ENCODE data around the gene ASB2.
A peak's percentile ranks its signal among the peaks of the same experiment; 100 is the strongest.

Gene ASB2

GRCh38 chr14:93970965-93971634 is 5.3 kb downstream of the ASB2 start:
- ChIA-PET POLR2A (interaction anchor here (0.8 to 1.5 kb wide), 2 partner anchors 12 to 13 kb away, joined by 3 to 5 read pairs; no protein-coding TSS in a partner anchor), CTCF (interaction anchor here (0.6 to 30.4 kb wide), 16 partner anchors 8 to 116 kb away, joined by 3 to 632 read pairs (median 5); partner anchors contain the start of gene CCDC197)
- peak; percentile 52 to 85 (median 80) for DNase-seq
- Histone ChIP-seq H3K4me1 (ENCODE audit: control extremely low read depth in 1 of 4, control insufficient read depth in 4 of 4, insufficient read depth in 4 of 4, low read length in 3 of 4) (peaks cover 5 to 46% (median 36%) of the 10 kb centered on the region in 4 experiments), H3K4me3 (ENCODE audit: control insufficient read depth in 1 of 7, extremely low read depth in 1 of 7, insufficient read depth in 4 of 7, low read depth in 2 of 7, low read length in 6 of 7) (peak overlapping the region; percentile 44 to 86 (median 67)), H3K27ac (ENCODE audit: insufficient read depth in 1 of 2, low read depth in 1 of 2, low read length in 2 of 2, poor library complexity in 1 of 2, severe bottlenecking in 2 of 2) (peak overlapping the region in 1 of 2 experiments; percentile 27), H3K36me3 (ENCODE audit: control insufficient read depth in 4 of 4, insufficient read depth in 4 of 4, low read length in 3 of 4) (no peaks in the 10 kb centered on the region), H3K9me3 (ENCODE audit: control extremely low read depth in 1 of 5, control insufficient read depth in 4 of 5, insufficient read depth in 2 of 5, low read depth in 1 of 5, low read length in 4 of 5) (no peaks in the 10 kb centered on the region), H3K27me3 (replicated peaks in 2 of 5; ENCODE audit: control insufficient read depth in 4 of 5, insufficient read depth in 5 of 5, low read length in 4 of 5) (peaks cover 0 to 2% (median 0%) of the 10 kb centered on the region in 5 experiments)
- WGBS (ENCODE audit: insufficient coverage) = 12% methylated on average over 8 of the region's 15 CpGs

GRCh38 chr14:93970585-93970964 is 5.8 kb downstream of the ASB2 start:
- peaks cover 5 to 43% (median 34%) of the 10 kb centered on the region in 4 experiments for H3K4me1 ChIP-seq (ENCODE audit: control extremely low read depth in 1 of 4, control insufficient read depth in 4 of 4, insufficient read depth in 4 of 4, low read length in 3 of 4)

GRCh38 chr14:93969082-93969828 is 7.1 kb downstream of the ASB2 start:
- POLR2A ChIA-PET = interaction anchor here (0.9 kb wide), 1 partner anchor 30 kb away, joined by 3 read pairs; no protein-coding TSS in a partner anchor
- H3K27me3 ChIP-seq (replicated peaks in 2 of 5; ENCODE audit: control insufficient read depth in 4 of 5, insufficient read depth in 5 of 5, low read length in 4 of 5) = peaks cover 0 to 2% (median 0%) of the 10 kb centered on the region in 5 experiments
- H3K4me3 ChIP-seq (ENCODE audit: control insufficient read depth in 1 of 7, extremely low read depth in 1 of 7, insufficient read depth in 4 of 7, low read depth in 2 of 7, low read length in 6 of 7) = no peak overlapping the region
- peak in 2 of 3 donors; percentile 85 to 87 for DNase-seq
- no peaks in the 10 kb centered on the region for H3K36me3 ChIP-seq (ENCODE audit: control insufficient read depth in 4 of 4, insufficient read depth in 4 of 4, low read length in 3 of 4)
- CTCF ChIA-PET = interaction anchor here (1.0 to 30.4 kb wide), 7 partner anchors 11 to 46 kb away, joined by 3 to 632 read pairs (median 12); no protein-coding TSS in a partner anchor
- peaks cover 5 to 43% (median 34%) of the 10 kb centered on the region in 4 experiments for H3K4me1 ChIP-seq (ENCODE audit: control extremely low read depth in 1 of 4, control insufficient read depth in 4 of 4, insufficient read depth in 4 of 4, low read length in 3 of 4)
- no peaks in the 10 kb centered on the region for H3K9me3 ChIP-seq (ENCODE audit: control extremely low read depth in 1 of 5, control insufficient read depth in 4 of 5, insufficient read depth in 2 of 5, low read depth in 1 of 5, low read length in 4 of 5)
- no peak overlapping the region for H3K27ac ChIP-seq (ENCODE audit: insufficient read depth in 1 of 2, low read depth in 1 of 2, low read length in 2 of 2, poor library complexity in 1 of 2, severe bottlenecking in 2 of 2)
- 50% methylated on average over 11 of the region's 12 CpGs for WGBS (ENCODE audit: insufficient coverage)

More at GRCh38 chr14:93970585-93970964, 5.8 kb downstream of the ASB2 start:
- DNase-seq = peak; percentile 48 to 72 (median 71)
- ChIA-PET POLR2A (interaction anchor here (0.8 to 1.5 kb wide), 2 partner anchors 12 to 13 kb away, joined by 3 to 5 read pairs; no protein-coding TSS in a partner anchor), CTCF (interaction anchor here (0.6 to 30.4 kb wide), 16 partner anchors 8 to 117 kb away, joined by 3 to 632 read pairs (median 5); partner anchors contain the start of gene CCDC197)
- Histone ChIP-seq H3K27ac (ENCODE audit: insufficient read depth in 1 of 2, low read depth in 1 of 2, low read length in 2 of 2, poor library complexity in 1 of 2, severe bottlenecking in 2 of 2) (peak overlapping the region in 1 of 2 experiments; percentile 27), H3K27me3 (replicated peaks in 2 of 5; ENCODE audit: control insufficient read depth in 4 of 5, insufficient read depth in 5 of 5, low read length in 4 of 5) (peaks cover 0 to 2% (median 0%) of the 10 kb centered on the region in 5 experiments), H3K4me3 (ENCODE audit: control insufficient read depth in 1 of 7, extremely low read depth in 1 of 7, insufficient read depth in 4 of 7, low read depth in 2 of 7, low read length in 6 of 7) (peak overlapping the region; percentile 44 to 86 (median 67)), H3K9me3 (ENCODE audit: control extremely low read depth in 1 of 5, control insufficient read depth in 4 of 5, insufficient read depth in 2 of 5, low read depth in 1 of 5, low read length in 4 of 5) (no peaks in the 10 kb centered on the region), H3K36me3 (ENCODE audit: control insufficient read depth in 4 of 4, insufficient read depth in 4 of 4, low read length in 3 of 4) (no peaks in the 10 kb centered on the region)
- WGBS (ENCODE audit: insufficient coverage) = 21% methylated on average over 7 of the region's 9 CpGs

- peaks cover 0 to 2% (median 0%) of the 10 kb centered on the region in 5 experiments for H3K27me3 ChIP-seq (replicated peaks in 2 of 5; ENCODE audit: control insufficient read depth in 4 of 5, insufficient read depth in 5 of 5, low read length in 4 of 5)
- H3K4me1 ChIP-seq (ENCODE audit: control extremely low read depth in 1 of 4, control insufficient read depth in 4 of 4, insufficient read depth in 4 of 4, low read length in 3 of 4) = peaks cover 12 to 56% (median 43%) of the 10 kb centered on the region in 4 experiments
- DNase-seq = peak in 2 of 3 donors; percentile 88
- CTCF ChIA-PET = interaction anchor here (0.6 to 30.4 kb wide), 3 partner anchors 9 to 171 kb away, joined by 3 to 632 read pairs (median 26); no protein-coding TSS in a partner anchor
- POLR2A ChIA-PET = interaction anchor here (0.9 kb wide), 1 partner anchor 8 kb away, joined by 4 read pairs; no protein-coding TSS in a partner anchor
- no peak overlapping the region for H3K4me3 ChIP-seq (ENCODE audit: control insufficient read depth in 1 of 7, extremely low read depth in 1 of 7, insufficient read depth in 4 of 7, low read depth in 2 of 7, low read length in 6 of 7)
- H3K9me3 ChIP-seq (ENCODE audit: control extremely low read depth in 1 of 5, control insufficient read depth in 4 of 5, insufficient read depth in 2 of 5, low read depth in 1 of 5, low read length in 4 of 5) = no peaks in the 10 kb centered on the region
- WGBS (ENCODE audit: insufficient coverage) = 52% methylated on average over 8 of the region's 10 CpGs
- H3K36me3 ChIP-seq (ENCODE audit: control insufficient read depth in 4 of 4, insufficient read depth in 4 of 4, low read length in 3 of 4) = no peaks in the 10 kb centered on the region
- H3K27ac ChIP-seq (ENCODE audit: insufficient read depth in 1 of 2, low read depth in 1 of 2, low read length in 2 of 2, poor library complexity in 1 of 2, severe bottlenecking in 2 of 2) = no peak overlapping the region
Observed at GRCh38 chr14:93967637-93968250, 8.6 kb downstream of the ASB2 start.

- WGBS (ENCODE audit: insufficient coverage) = 100% methylated on average over 3 of the region's 3 CpGs
- peaks cover 12 to 56% (median 46%) of the 10 kb centered on the region in 4 experiments for H3K4me1 ChIP-seq (ENCODE audit: control extremely low read depth in 1 of 4, control insufficient read depth in 4 of 4, insufficient read depth in 4 of 4, low read length in 3 of 4)
- H3K4me3 ChIP-seq (ENCODE audit: control insufficient read depth in 1 of 7, extremely low read depth in 1 of 7, insufficient read depth in 4 of 7, low read depth in 2 of 7, low read length in 6 of 7) = no peak overlapping the region
- no peak for DNase-seq
- no peaks in the 10 kb centered on the region for H3K27me3 ChIP-seq (replicated peaks in 2 of 5; ENCODE audit: control insufficient read depth in 4 of 5, insufficient read depth in 5 of 5, low read length in 4 of 5)
- H3K36me3 ChIP-seq (ENCODE audit: control insufficient read depth in 4 of 4, insufficient read depth in 4 of 4, low read length in 3 of 4) = no peaks in the 10 kb centered on the region
- no peaks in the 10 kb centered on the region for H3K9me3 ChIP-seq (ENCODE audit: control extremely low read depth in 1 of 5, control insufficient read depth in 4 of 5, insufficient read depth in 2 of 5, low read depth in 1 of 5, low read length in 4 of 5)
- H3K27ac ChIP-seq (ENCODE audit: insufficient read depth in 1 of 2, low read depth in 1 of 2, low read length in 2 of 2, poor library complexity in 1 of 2, severe bottlenecking in 2 of 2) = no peak overlapping the region
- CTCF ChIA-PET = interaction anchor here (1.4 to 30.4 kb wide), 2 partner anchors 16 to 23 kb away, joined by 3 to 632 read pairs; no protein-coding TSS in a partner anchor
- POLR2A ChIA-PET = no interaction called here
Observed at GRCh38 chr14:93965946-93966474, 10.4 kb downstream of the ASB2 start.

GRCh38 chr14:93965287-93965821 is 11.0 kb downstream of the ASB2 start:
- POLR2A ChIA-PET = no interaction called here
- peaks cover 10 to 52% (median 41%) of the 10 kb centered on the region in 4 experiments for H3K4me1 ChIP-seq (ENCODE audit: control extremely low read depth in 1 of 4, control insufficient read depth in 4 of 4, insufficient read depth in 4 of 4, low read length in 3 of 4)
- H3K27ac ChIP-seq (ENCODE audit: insufficient read depth in 1 of 2, low read depth in 1 of 2, low read length in 2 of 2, poor library complexity in 1 of 2, severe bottlenecking in 2 of 2) = no peak overlapping the region
- no peak overlapping the region for H3K4me3 ChIP-seq (ENCODE audit: control insufficient read depth in 1 of 7, extremely low read depth in 1 of 7, insufficient read depth in 4 of 7, low read depth in 2 of 7, low read length in 6 of 7)
- H3K9me3 ChIP-seq (ENCODE audit: control extremely low read depth in 1 of 5, control insufficient read depth in 4 of 5, insufficient read depth in 2 of 5, low read depth in 1 of 5, low read length in 4 of 5) = no peaks in the 10 kb centered on the region
- DNase-seq = no peak
- H3K36me3 ChIP-seq (ENCODE audit: control insufficient read depth in 4 of 4, insufficient read depth in 4 of 4, low read length in 3 of 4) = no peaks in the 10 kb centered on the region
- no peaks in the 10 kb centered on the region for H3K27me3 ChIP-seq (replicated peaks in 2 of 5; ENCODE audit: control insufficient read depth in 4 of 5, insufficient read depth in 5 of 5, low read length in 4 of 5)
- CTCF ChIA-PET = interaction anchor here (0.9 to 30.4 kb wide), 3 partner anchors 13 to 22 kb away, joined by 3 to 632 read pairs (median 3); no protein-coding TSS in a partner anchor
- WGBS (ENCODE audit: insufficient coverage) = 100% methylated on average over 1 of the region's 3 CpGs
